Measurements from ENCODE around the gene SDC3. TPM values are rescaled to one million over a fixed set of nuclear protein-coding genes. Genes with fewer than 3 reads are reported as not detected.
A peak's percentile ranks its signal among the peaks of the same experiment; 100 is the strongest.

SDC3 gene
- total and polyA plus RNA-seq, 11 donors, result 16.8 to 83.4 (median 28.8) TPM

GRCh38 chr1:30875197-30875596 is 33.4 kb downstream of the SDC3 start:
- ATAC-seq, result no peak

GRCh38 chr1:30874176-30874575 is 34.4 kb downstream of the SDC3 start:
- peaks cover 0 to 17% (median 9%) of the 10 kb centered on the region in 12 donors for H3K9me3 ChIP-seq
- 96 to 100% (median 97%) methylated on average over 6 to 11 of the region's 11 CpGs for WGBS, 4 donors

More at GRCh38 chr1:30875197-30875596, 33.4 kb downstream of the SDC3 start:
- Histone ChIP-seq H3K4me3 (no peak overlapping the region), H3K4me1 (peaks cover 0 to 28% (median 14%) of the 10 kb centered on the region in 12 donors), H3K36me3 (peaks cover 6 to 49% (median 21%) of the 10 kb centered on the region in 9 donors), H3K27ac (no peak overlapping the region), H3K27me3 (no peaks in the 10 kb centered on the region), H3K9me3 (peaks cover 0 to 17% (median 9%) of the 10 kb centered on the region in 12 donors)
- no peak for TF ChIP-seq POLR2A (IDR thresholded peaks at IDR 0.05)
- 79 to 88% (median 81%) methylated on average over 4 to 6 of the region's 6 CpGs for WGBS, 4 donors
- DNase-seq, result peak in 1 of 5 donors; percentile 18
- intact Hi-C loops (cut with DNase I), result no loop called here

GRCh38 chr1:30872948-30873263 is 35.7 kb downstream of the SDC3 start:
- ATAC-seq (no peak), DNase-seq (peak in 1 of 5 donors; percentile 10)
- H3K27me3 ChIP-seq, result no peaks in the 10 kb centered on the region
- intact Hi-C loops (cut with DNase I), result no loop called here
- TF ChIP-seq CTCF (IDR thresholded peaks at IDR 0.05) (no peak), POLR2A (IDR thresholded peaks at IDR 0.05) (no peak)
- H3K36me3 ChIP-seq, result peaks cover 6 to 49% (median 21%) of the 10 kb centered on the region in 9 donors
- peaks cover 0 to 16% (median 9%) of the 10 kb centered on the region in 12 donors for H3K4me1 ChIP-seq
- H3K27ac ChIP-seq, result no peak overlapping the region
- no peak overlapping the region for H3K4me3 ChIP-seq
- H3K9me3 ChIP-seq, result peaks cover 0 to 17% (median 9%) of the 10 kb centered on the region in 12 donors
- WGBS, 4 donors, result 96 to 100% (median 98%) methylated on average over 3 to 4 of the region's 4 CpGs

More at GRCh38 chr1:30874176-30874575, 34.4 kb downstream of the SDC3 start:
- H3K27me3 ChIP-seq, result no peaks in the 10 kb centered on the region
- no peak for ATAC-seq
- intact Hi-C loops (cut with DNase I), result no loop called here
- H3K4me1 ChIP-seq, result peaks cover 0 to 25% (median 14%) of the 10 kb centered on the region in 12 donors
- DNase-seq, result peak in 1 of 5 donors; percentile 51
- H3K4me3 ChIP-seq, result no peak overlapping the region
- no peak overlapping the region for H3K27ac ChIP-seq
- H3K36me3 ChIP-seq, result peaks cover 6 to 49% (median 21%) of the 10 kb centered on the region in 9 donors
- TF ChIP-seq CTCF (IDR thresholded peaks at IDR 0.05) (no peak), POLR2A (IDR thresholded peaks at IDR 0.05) (no peak)

- Histone ChIP-seq H3K4me3 (no peak overlapping the region), H3K27me3 (no peaks in the 10 kb centered on the region), H3K9me3 (peaks cover 0 to 17% (median 9%) of the 10 kb centered on the region in 12 donors), H3K27ac (peak overlapping the region in 1 of 12 donors; percentile 3), H3K4me1 (peaks cover 0 to 10% (median 4%) of the 10 kb centered on the region in 12 donors), H3K36me3 (peaks cover 6 to 49% (median 21%) of the 10 kb centered on the region in 9 donors)
- no peak for ATAC-seq
- intact Hi-C loops (cut with DNase I), result no loop called here
- 86 to 96% (median 88%) methylated on average over 9 of the region's 9 CpGs for WGBS, 4 donors
- TF ChIP-seq POLR2A (IDR thresholded peaks at IDR 0.05) (no peak), CTCF (IDR thresholded peaks at IDR 0.05) (no peak)
- no peak for DNase-seq
Observed at GRCh38 chr1:30872033-30872947, 36.3 kb downstream of the SDC3 start.

All from heart left ventricle (tissue), 16 donors.